Muscle of leg (tissue), 11 donors: Measurements from ENCODE around the gene ITK. TPM values are rescaled to one million over a fixed set of nuclear protein-coding genes. Genes with fewer than 3 reads are reported as not detected.
"Not testable (repeated sequence)": the region's sequence is repeated elsewhere in the genome, so short reads cannot be mapped to it uniquely, and the experiment has no call there.

ENCODE experiments used
- DNase-seq: peaks from one replicate; pipeline ENCODE4 v3.0.0; 2013
- H3K27ac ChIP-seq: one replicate; pipeline ENCODE4 v1.5.1; 2013; ENCODE audit warnings: mild to moderate bottlenecking, low read length, control low read depth
- H3K27me3 ChIP-seq: one replicate; pipeline ENCODE4 v1.6.1; 2013; ENCODE audit warnings: low read length; ENCODE audit not compliant: control insufficient read depth, insufficient read depth
- H3K36me3 ChIP-seq: one replicate; pipeline ENCODE4 v1.6.1; 2013; ENCODE audit warnings: low read length; ENCODE audit not compliant: control insufficient read depth, insufficient read depth
- H3K4me1 ChIP-seq: one replicate; pipeline ENCODE4 v1.6.1; 2013; ENCODE audit warnings: low read length; ENCODE audit not compliant: control insufficient read depth, insufficient read depth
- H3K4me3 ChIP-seq: one replicate; pipeline ENCODE4 v1.5.1; 2013; ENCODE audit warnings: low read length, control low read depth
- H3K9me3 ChIP-seq: replicated peaks from 2 replicates; pipeline ENCODE4 v1.6.1; 2013; ENCODE audit warnings: low read depth, low read length; ENCODE audit not compliant: control insufficient read depth
- WGBS: methylation state at CpG from one replicate; pipeline ENCODE4 v1.1.5; 2013; ENCODE audit warnings: missing lambda C conversion rate; ENCODE audit not compliant: insufficient coverage; 5-methylcytosine and 5-hydroxymethylcytosine counted together
- polyA plus RNA-seq, 8 donors: library from polyadenylated mRNA; unstranded; fragments of 120-200 nt; gene quantifications; one replicate each; pipeline versions ENCODE4 v1.2.1 to v1.2.3, GENCODE V29; 2013; ENCODE audit warnings: inconsistent platforms in 1 of 8, low replicate concordance in 1 of 8; ENCODE audit not compliant: insufficient read length in 8 of 8, insufficient read depth in 1 of 8
- total RNA-seq: library from RNA; stranded (reverse); fragments of 120-200 nt; gene quantifications from one replicate; pipeline ENCODE4 v1.2.4, GENCODE V29; 2013

Gene ITK
- total and polyA plus RNA-seq, 9 donors = 0.08 to 0.54 (median 0.21) TPM

GRCh38 chr5:157168286-157168685 is 12.4 kb upstream of the ITK start:
- WGBS = 80% methylated on average over 2 of the region's 5 CpGs
- Histone ChIP-seq H3K4me1 (no peaks in the 10 kb centered on the region), H3K9me3 (no peaks in the 10 kb centered on the region), H3K27ac (no peak overlapping the region), H3K36me3 (no peaks in the 10 kb centered on the region), H3K4me3 (no peak overlapping the region), H3K27me3 (no peaks in the 10 kb centered on the region)
- no peak for DNase-seq

GRCh38 chr5:157172403-157172802 is 8.2 kb upstream of the ITK start:
- no peak overlapping the region for H3K4me3 ChIP-seq
- H3K4me1 ChIP-seq = no peaks in the 10 kb centered on the region
- no peaks in the 10 kb centered on the region for H3K36me3 ChIP-seq
- peak; percentile 32 for DNase-seq
- H3K27me3 ChIP-seq = peaks cover 2% of the 10 kb centered on the region
- no peaks in the 10 kb centered on the region for H3K9me3 ChIP-seq
- WGBS = 21% methylated on average over 2 of the region's 2 CpGs
- H3K27ac ChIP-seq = no peak overlapping the region

- Histone ChIP-seq H3K4me1 (no peaks in the 10 kb centered on the region), H3K27ac (no peak overlapping the region), H3K27me3 (peaks cover 2% of the 10 kb centered on the region), H3K9me3 (no peaks in the 10 kb centered on the region), H3K4me3 (no peak overlapping the region), H3K36me3 (no peaks in the 10 kb centered on the region)
- no peak for DNase-seq
- WGBS = 83% methylated on average over 1 of the region's 8 CpGs
Observed at GRCh38 chr5:157175071-157175612, 5.5 kb upstream of the ITK start.

- 67% methylated on average over 1 of the region's 6 CpGs for WGBS
- H3K9me3 ChIP-seq = no peaks in the 10 kb centered on the region
- no peak for DNase-seq
- no peak overlapping the region for H3K4me3 ChIP-seq
- H3K27me3 ChIP-seq = peaks cover 2% of the 10 kb centered on the region
- no peaks in the 10 kb centered on the region for H3K36me3 ChIP-seq
- no peaks in the 10 kb centered on the region for H3K4me1 ChIP-seq
- H3K27ac ChIP-seq = no peak overlapping the region
Observed at GRCh38 chr5:157177953-157178352, 2.7 kb upstream of the ITK start.

GRCh38 chr5:157178966-157179365 is 1.7 kb upstream of the ITK start:
- DNase-seq = no peak
- peaks cover 2% of the 10 kb centered on the region for H3K27me3 ChIP-seq
- no peak overlapping the region for H3K27ac ChIP-seq
- H3K36me3 ChIP-seq = no peaks in the 10 kb centered on the region
- 100% methylated on average over 1 of the region's 3 CpGs for WGBS
- no peaks in the 10 kb centered on the region for H3K4me1 ChIP-seq
- H3K4me3 ChIP-seq = no peak overlapping the region
- H3K9me3 ChIP-seq = no peaks in the 10 kb centered on the region

GRCh38 chr5:157182143-157182757 is 1.6 kb downstream of the ITK start:
- H3K4me1 ChIP-seq = no peaks in the 10 kb centered on the region
- WGBS = no CpG with 5 or more reads among the region's 3 CpGs
- peak overlapping the region; percentile 1 for H3K4me3 ChIP-seq
- H3K9me3 ChIP-seq = no peaks in the 10 kb centered on the region
- H3K27me3 ChIP-seq = no peaks in the 10 kb centered on the region
- no peaks in the 10 kb centered on the region for H3K36me3 ChIP-seq
- no peak for DNase-seq
- H3K27ac ChIP-seq = no peak overlapping the region

GRCh38 chr5:157184117-157184670 is 3.6 kb downstream of the ITK start:
- no peaks in the 10 kb centered on the region for H3K4me1 ChIP-seq
- H3K4me3 ChIP-seq = no peak overlapping the region
- no peak overlapping the region for H3K27ac ChIP-seq
- H3K9me3 ChIP-seq = no peaks in the 10 kb centered on the region
- WGBS = 70% methylated on average over 5 of the region's 8 CpGs
- no peaks in the 10 kb centered on the region for H3K36me3 ChIP-seq
- no peaks in the 10 kb centered on the region for H3K27me3 ChIP-seq
- DNase-seq = no peak

- not testable (repeated sequence) for H3K27ac ChIP-seq
Observed at GRCh38 chr5:157185122-157185521, 4.5 kb downstream of the ITK start.

GRCh38 chr5:157186309-157187045 is 5.8 kb downstream of the ITK start:
- Histone ChIP-seq H3K27ac (no peak overlapping the region), H3K36me3 (no peaks in the 10 kb centered on the region), H3K4me3 (no peak overlapping the region), H3K27me3 (no peaks in the 10 kb centered on the region), H3K9me3 (no peaks in the 10 kb centered on the region), H3K4me1 (no peaks in the 10 kb centered on the region)
- DNase-seq = no peak
- 74% methylated on average over 6 of the region's 12 CpGs for WGBS

More at GRCh38 chr5:157185122-157185521, 4.5 kb downstream of the ITK start:
- not testable (repeated sequence) for H3K4me1 ChIP-seq, H3K4me3 ChIP-seq, H3K36me3 ChIP-seq, DNase-seq, H3K27me3 ChIP-seq, H3K9me3 ChIP-seq
- WGBS = 95% methylated on average over 6 of the region's 6 CpGs

GRCh38 chr5:157187046-157187754 is 6.6 kb downstream of the ITK start:
- Histone ChIP-seq H3K4me1 (no peaks in the 10 kb centered on the region), H3K36me3 (no peaks in the 10 kb centered on the region), H3K4me3 (no peak overlapping the region), H3K27ac (no peak overlapping the region), H3K27me3 (no peaks in the 10 kb centered on the region), H3K9me3 (no peaks in the 10 kb centered on the region)
- DNase-seq = no peak
- 72% methylated on average over 4 of the region's 5 CpGs for WGBS
